IMR-90 (cell line): ENCODE measurements around the gene DEK. TPM values are rescaled to one million over a fixed set of nuclear protein-coding genes. Genes with fewer than 3 reads are reported as not detected.
A peak's percentile ranks its signal among the peaks of the same experiment; 100 is the strongest.

Source experiments
- ATAC-seq: fragments of 200-7000 bp; cut with Tn5 transposase; 2 replicates; pipeline ENCODE4 v1.9.1; 2020; ENCODE audit warnings: low read depth, mild to moderate bottlenecking, moderate library complexity
- BruUV-seq: library from RNA; stranded (reverse); fragments of 400-500 nt; replicated peaks from 2 replicates; lab custom pipeline; 2021; lab: Mats Ljungman, UMichigan
- CTCF ChIA-PET: fragments of 300-600 bp; formaldehyde crosslinking; extraction: SDS; loops from one replicate; lab custom pipeline; 2021; ENCODE audit warnings: antibody characterized with exemption; lab: Yijun Ruan, JAX
- POLR2A ChIA-PET: fragments of 300-600 bp; sonication (Branson Sonifier 250); formaldehyde crosslinking; loops from one replicate; lab custom pipeline; 2022; ENCODE audit warnings: antibody characterized with exemption; ENCODE audit not compliant: unreplicated experiment; lab: Charles Lee
- DNase-seq: peaks from one replicate; pipeline ENCODE4 v3.0.0; 2013
- H2AFZ ChIP-seq: replicated peaks from 2 replicates; pipeline ENCODE3; 2013; ENCODE audit warnings: low read length, mild to moderate bottlenecking; ENCODE audit not compliant: poor library complexity
- H2AK5ac ChIP-seq: 2 replicates; pipeline ENCODE4 v1.6.1; 2013; ENCODE audit warnings: low read depth, low read length, inconsistent platforms
- H2AK9ac ChIP-seq: replicated peaks from 2 replicates; pipeline ENCODE3; 2013; ENCODE audit warnings: mild to moderate bottlenecking, low read depth, low read length, moderate library complexity; ENCODE audit not compliant: poor library complexity
- H2BK120ac ChIP-seq: 2 replicates; pipeline ENCODE4 v1.6.1; 2013; ENCODE audit warnings: low read depth, low read length, inconsistent platforms
- H2BK15ac ChIP-seq: 3 replicates; pipeline ENCODE4 v1.6.1; 2013; ENCODE audit warnings: low read depth, low read length, inconsistent platforms
- H2BK20ac ChIP-seq: 2 replicates; pipeline ENCODE4 v1.6.1; 2013; ENCODE audit warnings: low read depth, mild to moderate bottlenecking, inconsistent platforms, low read length, moderate library complexity
- H2BK5ac ChIP-seq: 2 replicates; pipeline ENCODE4 v1.6.1; 2013; ENCODE audit warnings: mild to moderate bottlenecking, low read depth, low read length, inconsistent platforms; ENCODE audit not compliant: poor library complexity, severe bottlenecking
- H3K14ac ChIP-seq: replicated peaks from 2 replicates; pipeline ENCODE4 v1.6.1; 2013; ENCODE audit warnings: low read depth, low read length, inconsistent platforms
- H3K18ac ChIP-seq: 2 replicates; pipeline ENCODE4 v1.6.1; 2013; ENCODE audit warnings: low read depth, low read length, control low read depth
- H3K23ac ChIP-seq: 2 replicates; pipeline ENCODE4 v1.6.1; 2013; ENCODE audit warnings: low read depth, low read length, inconsistent platforms
- H3K27ac ChIP-seq: 2 replicates; pipeline ENCODE4 v1.5.1; 2013; ENCODE audit warnings: mild to moderate bottlenecking, control low read depth, low read length; ENCODE audit not compliant: insufficient read depth
- H3K27me3 ChIP-seq: 2 replicates; pipeline ENCODE4 v1.6.1; 2013; ENCODE audit warnings: low read length; ENCODE audit not compliant: control insufficient read depth, insufficient read depth
- H3K36me3 ChIP-seq: 2 replicates; pipeline ENCODE4 v1.6.1; 2013; ENCODE audit warnings: low read length, mixed read lengths; ENCODE audit not compliant: control insufficient read depth, insufficient read depth
- H3K4ac ChIP-seq: 2 replicates; pipeline ENCODE4 v1.6.1; 2013; ENCODE audit warnings: low read depth, low read length, inconsistent platforms
- H3K4me1 ChIP-seq: 2 replicates; pipeline ENCODE4 v1.6.1; 2013; ENCODE audit warnings: low read length, mixed read lengths; ENCODE audit not compliant: control insufficient read depth, insufficient read depth
- H3K4me2 ChIP-seq: 2 replicates; pipeline ENCODE4 v1.6.1; 2013; ENCODE audit warnings: low read depth, mild to moderate bottlenecking, control low read depth, low read length, moderate library complexity
- H3K4me3 ChIP-seq: 2 replicates; pipeline ENCODE4 v1.5.1; 2013; ENCODE audit warnings: low read depth, mild to moderate bottlenecking, control low read depth, low read length, moderate library complexity; ENCODE audit not compliant: insufficient read depth
- H3K56ac ChIP-seq: 2 replicates; pipeline ENCODE4 v1.6.1; 2013; ENCODE audit warnings: low read length, inconsistent platforms; ENCODE audit not compliant: insufficient read depth; ENCODE audit errors: extremely low read depth
- H3K79me1 ChIP-seq, 2 experiments: 2 replicates each; pipeline ENCODE4 v1.6.1; 2013; ENCODE audit warnings: low read length in 2 of 2, inconsistent platforms in 1 of 2, low read depth in 1 of 2
- H3K9ac ChIP-seq: 2 replicates; pipeline ENCODE4 v1.6.1; 2013; ENCODE audit warnings: low read depth, low read length, control low read depth
- H3K9me1 ChIP-seq: 2 replicates; pipeline ENCODE4 v1.6.1; 2013; ENCODE audit warnings: low read length, inconsistent platforms; ENCODE audit not compliant: insufficient read depth
- H3K9me3 ChIP-seq: 2 replicates; pipeline ENCODE4 v1.6.1; 2013; ENCODE audit warnings: low read length; ENCODE audit not compliant: control insufficient read depth, insufficient read depth
- H4K20me1 ChIP-seq: 2 replicates; pipeline ENCODE4 v1.6.1; 2013; ENCODE audit warnings: low read length, inconsistent platforms; ENCODE audit not compliant: insufficient read depth
- H4K5ac ChIP-seq: 2 replicates; pipeline ENCODE4 v1.6.1; 2013; ENCODE audit warnings: mild to moderate bottlenecking, low read depth, low read length, control low read depth
- H4K8ac ChIP-seq, 2 experiments: 2 replicates each; pipeline ENCODE4 v1.6.1; 2013; ENCODE audit warnings: low read depth in 2 of 2, low read length in 2 of 2, control low read depth in 1 of 2, inconsistent platforms in 1 of 2
- H4K91ac ChIP-seq: 2 replicates; pipeline ENCODE4 v1.6.1; 2013; ENCODE audit warnings: low read depth, low read length, inconsistent platforms; ENCODE audit not compliant: insufficient read depth
- BHLHE40 ChIP-seq: fragments of 150-350 bp; IDR thresholded peaks from 2 replicates; pipeline ENCODE4 v1.6.1; 2016; ENCODE audit warnings: mild to moderate bottlenecking, low read depth, low read length
- CEBPB ChIP-seq: IDR thresholded peaks from 2 replicates; pipeline ENCODE4 v1.6.1; 2012; ENCODE audit warnings: low read depth, low read length, improper control_type of control experiment
- ELK1 ChIP-seq: fragments of 150-350 bp; IDR thresholded peaks from 2 replicates; pipeline ENCODE4 v1.6.1; 2016; ENCODE audit warnings: low read depth, mild to moderate bottlenecking, low read length, moderate library complexity, borderline replicate concordance
- FOS ChIP-seq: fragments of 150-350 bp; IDR thresholded peaks from 2 replicates; pipeline ENCODE4 v1.6.1; 2016; ENCODE audit warnings: low read depth, low read length
- MAFK ChIP-seq: IDR thresholded peaks from 2 replicates; pipeline ENCODE4 v1.6.1; 2012; ENCODE audit warnings: low read depth, low read length, improper control_type of control experiment
- MAZ ChIP-seq: IDR thresholded peaks from 2 replicates; pipeline ENCODE4 v1.6.1; 2012; ENCODE audit warnings: low read depth, mild to moderate bottlenecking, low read length, improper control_type of control experiment, moderate library complexity, borderline replicate concordance
- NFE2L2 ChIP-seq: fragments of 150-350 bp; IDR thresholded peaks from 2 replicates; pipeline ENCODE4 v1.6.1; 2016; ENCODE audit warnings: low read depth, mild to moderate bottlenecking, low read length
- RAD21 ChIP-seq: IDR thresholded peaks from 2 replicates; pipeline ENCODE4 v1.6.1; 2012; ENCODE audit warnings: low read length, improper control_type of control experiment
- RFX5 ChIP-seq: IDR thresholded peaks from 2 replicates; pipeline ENCODE4 v1.8.0; 2012; ENCODE audit warnings: low read depth, mild to moderate bottlenecking, low read length, moderate library complexity
- WGBS, 2 experiments: methylation state at CpG; one replicate each; pipeline versions ENCODE4 v1.1.5 to v1.1.7; 2013; ENCODE audit warnings: missing lambda C conversion rate in 2 of 2; ENCODE audit not compliant: insufficient read length in 1 of 2; ENCODE audit errors: extremely low coverage in 2 of 2; 5-methylcytosine and 5-hydroxymethylcytosine counted together
- dilution Hi-C: fragments of 300-500 bp; cut with HindIII; formaldehyde crosslinking; loops from one replicate; pipeline ENCODE4 v1.14.3; 2018; ENCODE audit warnings: low sequenced_read_pairs; ENCODE audit not compliant: unreplicated experiment
- in situ Hi-C: fragments of 300-500 bp; cut with MboI; formaldehyde crosslinking; loops from 3 replicates; pipeline ENCODE4 v1.14.3; 2019; ENCODE audit warnings: low sequenced_read_pairs, inconsistent platforms, mixed read lengths
- intact Hi-C: fragments of 100-400 bp; cut with micrococcal nuclease; formaldehyde crosslinking; loops from 2 replicates; pipeline ENCODE4 v1.10.0; 2022
- polyA plus RNA-seq, 3 experiments: library from polyadenylated mRNA; depleted of rRNA; stranded (reverse); fragments of >200 nt; gene quantifications; 2 replicates each; pipeline ENCODE4 v1.2.3, GENCODE V29; 2012; ENCODE audit warnings: low replicate concordance in 1 of 3
- total RNA-seq: library from RNA; depleted of rRNA; stranded (reverse); fragments of >200 nt; gene quantifications from 2 replicates; pipeline ENCODE4 v1.2.3, GENCODE V29; 2012

The DEK gene
- total and polyA plus RNA-seq, 2 of the 4 experiments (the other 2 are of a cell fraction), result 33.5 to 37.1 TPM

GRCh38 chr6:18216411-18216810 is 47.9 kb downstream of the DEK start:
- in situ Hi-C loops, result no loop called here
- H3K4me3 ChIP-seq, result no peak overlapping the region
- intact Hi-C loops, result no loop called here
- ChIA-PET CTCF (no interaction called here), POLR2A (no interaction called here)
- H3K56ac ChIP-seq, result no peak overlapping the region
- no peak overlapping the region for H3K27ac ChIP-seq
- H3K36me3 ChIP-seq, result peaks cover 7% of the 10 kb centered on the region; the same call in 1 of the 2 replicates
- H2BK15ac ChIP-seq, result no peak overlapping the region
- 100% methylated on average over 1 of the region's 7 CpGs; no CpG with 5 or more reads in 1 of the 2 experiments for WGBS, 2 experiments
- no peak overlapping the region for H3K9ac ChIP-seq
- H3K18ac ChIP-seq, result no peak overlapping the region
- no peak overlapping the region for H2BK20ac ChIP-seq
- ATAC-seq (peak; percentile 71), DNase-seq (peak; percentile 80)
- no peaks in the 10 kb centered on the region for H3K27me3 ChIP-seq
- no peak overlapping the region for H2AFZ ChIP-seq
- H2BK5ac ChIP-seq, result no peak overlapping the region
- no peak overlapping the region for H3K23ac ChIP-seq
- dilution Hi-C loops, result no loop called here
- no peak overlapping the region for H2AK9ac ChIP-seq
- H3K4me1 ChIP-seq, result peaks cover 2% of the 10 kb centered on the region; the same call in 1 of the 2 replicates
- no peak overlapping the region for H3K4ac ChIP-seq
- H3K9me3 ChIP-seq, result no peaks in the 10 kb centered on the region
- H3K4me2 ChIP-seq, result no peak overlapping the region
- no peak overlapping the region for H4K91ac ChIP-seq
- no peak overlapping the region for H3K14ac ChIP-seq
- no peak overlapping the region for H2BK120ac ChIP-seq
- H4K5ac ChIP-seq, result no peak overlapping the region
- BruUV-seq, result no TSS peak
- no peaks in the 10 kb centered on the region for H4K20me1 ChIP-seq
- 0 out of 4 replicates have a peak, but pooled peaks cover 0 to 4% of the 10 kb centered on the region in 2 experiments for H3K79me1 ChIP-seq
- peaks cover 3% of the 10 kb centered on the region; the same call in 1 of the 2 replicates for H3K9me1 ChIP-seq
- no peak overlapping the region for H2AK5ac ChIP-seq
- TF ChIP-seq MAZ (no peak), BHLHE40 (no peak), NFE2L2 (no peak), RAD21 (no peak), CEBPB (peak; percentile 81), FOS (0 out of 2 replicates have a peak, but pooled peaks have one; percentile 13), ELK1 (no peak), MAFK (no peak), RFX5 (no peak)
- H4K8ac ChIP-seq, result no peak overlapping the region
